HG02981 (cell line): ENCODE measurements around the gene FAM110C.

Experiments
- ATAC-seq: cut with Tn5 transposase; IDR thresholded peaks from one replicate; pipeline ENCODE4 v1.9.1; 2021; ENCODE audit warnings: mild to moderate bottlenecking, moderate library complexity; ENCODE audit not compliant: unreplicated experiment

FAM110C gene

DNA sequence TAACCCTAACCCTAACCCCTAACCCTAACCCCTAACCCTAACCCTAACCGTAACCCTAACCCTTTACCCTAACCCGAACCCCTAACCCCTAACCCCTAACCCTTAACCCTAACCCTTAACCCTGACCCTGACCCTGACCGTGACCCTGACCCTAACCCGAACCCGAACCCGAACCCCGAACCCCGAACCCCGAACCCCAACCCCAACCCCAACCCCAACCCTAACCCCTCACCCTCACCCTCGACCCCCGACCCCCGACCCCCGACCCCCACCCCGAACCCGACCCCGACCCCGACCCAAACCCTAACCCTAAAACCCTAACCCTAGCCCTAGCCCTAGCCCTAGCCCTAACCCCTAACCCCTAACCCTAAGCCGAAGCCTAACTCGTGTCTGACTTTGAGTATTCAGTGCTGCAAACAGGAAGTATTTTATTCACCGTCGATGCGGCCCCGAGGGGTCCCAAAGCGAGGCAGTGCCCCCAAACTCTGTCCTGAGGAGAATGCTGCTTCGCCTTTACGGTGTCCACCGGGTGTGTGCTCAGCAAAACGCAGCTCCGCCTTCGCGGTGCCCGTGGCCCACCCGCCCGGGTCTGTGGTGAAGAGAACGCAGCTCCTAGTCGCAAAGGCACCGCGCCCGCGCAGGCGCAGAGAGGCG is 36.0 kb downstream of the FAM110C start:
- ATAC-seq, result no peak
